Endothelial cell of umbilical vein (primary cell): Measurements from ENCODE around the gene NXNL2. TPM values are rescaled to one million over a fixed set of nuclear protein-coding genes. Genes with fewer than 3 reads are reported as not detected.

ENCODE experiments used
- BruUV-seq: library from RNA; stranded (reverse); fragments of 400-500 nt; replicated peaks from 2 replicates; lab custom pipeline; 2021; lab: Mats Ljungman, UMichigan
- CTCF ChIA-PET: fragments of 300-600, 350-600 bp; sonication (Branson Sonifier 250); formaldehyde crosslinking; loops from one replicate; lab custom pipeline; 2021; ENCODE audit warnings: antibody characterized with exemption, inconsistent platforms; lab: Charles Lee
- POLR2A ChIA-PET: fragments of 300-600, 350-600 bp; sonication (Branson Sonifier 250); formaldehyde crosslinking; loops from one replicate; lab custom pipeline; 2021; ENCODE audit warnings: antibody characterized with exemption, inconsistent platforms; lab: Charles Lee
- DNase-seq: peaks from one replicate; pipeline ENCODE4 v3.0.0-alpha.2; 2011; ENCODE audit warnings: low read depth, low spot score
- FAIRE-seq: peaks from 2 replicates; lab custom pipeline; 2011; peaks lifted over from hg19 to GRCh38; lab: Jason Lieb, UNC
- H2AFZ ChIP-seq: 2 replicates; pipeline ENCODE4 v1.6.0; 2012; ENCODE audit warnings: low read depth, low read length, control low read depth, inconsistent platforms
- H3K27ac ChIP-seq: 2 replicates; pipeline ENCODE4 v1.5.1; 2011; ENCODE audit warnings: low read depth, mild to moderate bottlenecking, control low read depth, low read length, moderate library complexity; ENCODE audit not compliant: insufficient read depth
- H3K27me3 ChIP-seq, 2 experiments: 2 replicates each; pipeline versions ENCODE4 v1.6.0 to v1.6.1; 2011; ENCODE audit warnings: low read length in 2 of 2, mixed read lengths in 1 of 2; ENCODE audit not compliant: control insufficient read depth in 2 of 2, insufficient read depth in 2 of 2
- H3K36me3 ChIP-seq, 2 experiments: 2 replicates in 1 of 2; 3 replicates in 1 of 2; pipeline ENCODE4 v1.5.1; 2011; ENCODE audit warnings: low read length in 2 of 2, mild to moderate bottlenecking in 1 of 2, moderate library complexity in 1 of 2; ENCODE audit not compliant: control insufficient read depth in 2 of 2, insufficient read depth in 2 of 2; ENCODE audit errors: extremely low read depth in 1 of 2
- H3K4me1 ChIP-seq: 3 replicates; pipeline ENCODE4 v1.5.1; 2011; ENCODE audit warnings: mild to moderate bottlenecking, low read length; ENCODE audit not compliant: control insufficient read depth, insufficient read depth; ENCODE audit errors: extremely low read depth
- H3K4me2 ChIP-seq: 2 replicates; pipeline ENCODE4 v1.6.1; 2011; ENCODE audit warnings: low read length, control low read depth, mixed read lengths; ENCODE audit not compliant: insufficient read depth
- H3K4me3 ChIP-seq, 3 experiments: fragments of 200-600 bp in 1 of 3; sonication (generic), shearing (Covaris generic) in 1 of 3; replicated peaks in 1 of 3; 2 replicates each; pipeline ENCODE4 v1.5.1; 2011 to 2016; ENCODE audit warnings: control low read depth in 3 of 3, low read length in 3 of 3, mild to moderate bottlenecking in 2 of 3, inconsistent platforms in 1 of 3, low read depth in 1 of 3, moderate library complexity in 1 of 3; ENCODE audit not compliant: insufficient read depth in 1 of 3
- H3K79me2 ChIP-seq: 2 replicates; pipeline ENCODE4 v1.6.0; 2012; ENCODE audit warnings: low read length, inconsistent platforms; ENCODE audit not compliant: control insufficient read depth, insufficient read depth
- H3K9ac ChIP-seq: replicated peaks from 2 replicates; pipeline ENCODE3; 2011; ENCODE audit warnings: low read length, control low read depth; ENCODE audit not compliant: insufficient read depth; ENCODE audit errors: extremely low read depth
- H3K9me1 ChIP-seq: replicated peaks from 3 replicates; pipeline ENCODE4 v1.6.0; 2011; ENCODE audit warnings: mild to moderate bottlenecking, low read length; ENCODE audit not compliant: control insufficient read depth, insufficient read depth; ENCODE audit errors: extremely low read depth
- H3K9me3 ChIP-seq: replicated peaks from 2 replicates; pipeline ENCODE4 v1.5.1; 2012; ENCODE audit warnings: low read length, inconsistent platforms; ENCODE audit not compliant: control insufficient read depth, insufficient read depth
- H4K20me1 ChIP-seq: replicated peaks from 2 replicates; pipeline ENCODE3; 2011; ENCODE audit warnings: mild to moderate bottlenecking, low read length; ENCODE audit not compliant: control insufficient read depth, insufficient read depth; ENCODE audit errors: extremely low read depth
- CTCF ChIP-seq, 2 donors: IDR thresholded peaks; 1 replicate in 1 of 2; 2 replicates in 1 of 2; pipeline ENCODE4 v1.5.1; 2011; ENCODE audit warnings: low read length in 2 of 2, mild to moderate bottlenecking in 2 of 2, moderate library complexity in 2 of 2, control low read depth in 1 of 2, inconsistent platforms in 1 of 2, low read depth in 1 of 2; ENCODE audit not compliant: insufficient read depth in 1 of 2; ENCODE audit errors: extremely low read depth in 1 of 2
- FOS ChIP-seq: IDR thresholded peaks from 2 replicates; pipeline ENCODE4 v1.6.1; 2011; ENCODE audit warnings: mild to moderate bottlenecking, low read length, moderate library complexity, borderline replicate concordance; ENCODE audit not compliant: insufficient read depth
- GATA2 ChIP-seq: IDR thresholded peaks from 2 replicates; pipeline ENCODE4 v1.7.0; 2011; ENCODE audit warnings: low read depth, mild to moderate bottlenecking, moderate library complexity, mixed read lengths, low read length; ENCODE audit not compliant: insufficient read length, insufficient read depth
- JUN ChIP-seq: IDR thresholded peaks from 2 replicates; pipeline ENCODE4 v1.6.1; 2011; ENCODE audit warnings: borderline replicate concordance, low read depth; ENCODE audit not compliant: insufficient read length, insufficient read depth
- MAX ChIP-seq: IDR thresholded peaks from 2 replicates; pipeline ENCODE4 v1.6.1; 2011; ENCODE audit not compliant: insufficient read depth, insufficient read length
- MYC ChIP-seq: IDR thresholded peaks from one replicate; pipeline ENCODE4 v1.6.1; 2011; ENCODE audit warnings: mild to moderate bottlenecking, low read depth, low read length
- POLR2A ChIP-seq: IDR thresholded peaks from 2 replicates; pipeline ENCODE4 v1.6.1; 2012; ENCODE audit warnings: low read depth, mild to moderate bottlenecking, control low read depth, low read length
- POLR2AphosphoS5 ChIP-seq: IDR thresholded peaks from 2 replicates; pipeline ENCODE4 v1.6.1; 2012; ENCODE audit warnings: low read depth, mild to moderate bottlenecking, control low read depth, low read length, moderate library complexity; ENCODE audit not compliant: insufficient read depth
- dilution Hi-C: fragments of 300-500 bp; cut with MboI; formaldehyde crosslinking; loops from one replicate; pipeline ENCODE4 v1.15.0; 2019; ENCODE audit warnings: low sequenced_read_pairs; ENCODE audit not compliant: extremely low pct_ligation_motif_present
- intact Hi-C: fragments of 100-400 bp; cut with micrococcal nuclease; formaldehyde crosslinking; loops from one replicate; pipeline ENCODE4 v1.10.0; 2022
- polyA plus RNA-seq, 4 experiments: library from polyadenylated mRNA; depleted of rRNA in 3 of 4; stranded (reverse) in 3 of 4; unstranded in 1 of 4; fragments of >200 nt; gene quantifications; 2 replicates each; pipeline versions ENCODE4 v1.2.1 to v1.2.3, GENCODE V29; 2011 to 2012; ENCODE audit warnings: missing spikeins in 1 of 4
- total RNA-seq: library from RNA; stranded (reverse); gene quantifications from 2 replicates; pipeline ENCODE4 v1.2.3, GENCODE V29; 2021

Gene NXNL2
- total and polyA plus RNA-seq, 2 donors (not counting 3 experiments of a cell fraction or from before 2014, with no cell fraction given): 0.14 TPM; not detected in 1

- H3K9me1 ChIP-seq: no peaks in the 10 kb centered on the region
- no peak overlapping the region for H3K4me3 ChIP-seq
- ChIA-PET POLR2A (no interaction called here), CTCF (no interaction called here)
- TF ChIP-seq POLR2A (no peak), FOS (no peak), MAX (no peak), JUN (no peak), POLR2AphosphoS5 (no peak), GATA2 (no peak), MYC (no peak), CTCF (IDR thresholded peaks at IDR 0.05; ENCODE audit: extremely low read depth in 1 of 2, insufficient read depth in 1 of 2, low read depth in 1 of 2, low read length in 2 of 2) (no peak)
- dilution Hi-C loops (no loop called here), intact Hi-C loops (no loop called here)
- no peak overlapping the region for H2AFZ ChIP-seq
- H3K27me3 ChIP-seq: no peaks in the 10 kb centered on the region
- no peak overlapping the region for H3K4me2 ChIP-seq
- no peaks in the 10 kb centered on the region for H4K20me1 ChIP-seq
- H3K36me3 ChIP-seq: no peaks in the 10 kb centered on the region
- no peak for DNase-seq
- H3K4me1 ChIP-seq: no peaks in the 10 kb centered on the region
- H3K9me3 ChIP-seq: no peaks in the 10 kb centered on the region
- H3K9ac ChIP-seq: no peak overlapping the region
- no peaks in the 10 kb centered on the region for H3K79me2 ChIP-seq
- FAIRE-seq: no peak
- no TSS peak for BruUV-seq
- H3K27ac ChIP-seq: no peak overlapping the region
These were observed 16.7 kb downstream of the NXNL2 start for GRCh38 chr9:88551546-88552137.
